Stomach smooth muscle (tissue), 2 donors: Measurements from ENCODE around the gene MMS19.

ENCODE experiments used
- H3K27ac ChIP-seq: one replicate; pipeline ENCODE4 v1.7.0; 2013; ENCODE audit warnings: mild to moderate bottlenecking, low read length, inconsistent platforms
- H3K27me3 ChIP-seq, 2 donors: one replicate each; pipeline ENCODE4 v1.7.0; 2013; ENCODE audit warnings: low read length in 2 of 2; ENCODE audit not compliant: insufficient read depth in 2 of 2, control insufficient read depth in 1 of 2
- H3K36me3 ChIP-seq, 2 donors: one replicate each; pipeline ENCODE4 v1.7.0; 2013; ENCODE audit warnings: low read length in 2 of 2; ENCODE audit not compliant: control insufficient read depth in 2 of 2, insufficient read depth in 2 of 2
- H3K4me1 ChIP-seq: one replicate; pipeline ENCODE4 v1.7.0; 2013; ENCODE audit warnings: low read length; ENCODE audit not compliant: control insufficient read depth, insufficient read depth
- H3K4me3 ChIP-seq, 2 donors: one replicate each; pipeline ENCODE4 v1.7.0; 2013; ENCODE audit warnings: low read length in 2 of 2
- H3K9ac ChIP-seq, 2 donors: one replicate each; pipeline ENCODE4 v1.7.0; 2013; ENCODE audit warnings: low read length in 2 of 2, mild to moderate bottlenecking in 1 of 2
- H3K9me3 ChIP-seq, 2 donors: one replicate each; pipeline ENCODE4 v1.7.0; 2013; ENCODE audit warnings: low read length in 2 of 2; ENCODE audit not compliant: control insufficient read depth in 2 of 2
- donor health status: healthy.
- donor health status: Pancreatic carcinoma.

Gene MMS19, protein sequence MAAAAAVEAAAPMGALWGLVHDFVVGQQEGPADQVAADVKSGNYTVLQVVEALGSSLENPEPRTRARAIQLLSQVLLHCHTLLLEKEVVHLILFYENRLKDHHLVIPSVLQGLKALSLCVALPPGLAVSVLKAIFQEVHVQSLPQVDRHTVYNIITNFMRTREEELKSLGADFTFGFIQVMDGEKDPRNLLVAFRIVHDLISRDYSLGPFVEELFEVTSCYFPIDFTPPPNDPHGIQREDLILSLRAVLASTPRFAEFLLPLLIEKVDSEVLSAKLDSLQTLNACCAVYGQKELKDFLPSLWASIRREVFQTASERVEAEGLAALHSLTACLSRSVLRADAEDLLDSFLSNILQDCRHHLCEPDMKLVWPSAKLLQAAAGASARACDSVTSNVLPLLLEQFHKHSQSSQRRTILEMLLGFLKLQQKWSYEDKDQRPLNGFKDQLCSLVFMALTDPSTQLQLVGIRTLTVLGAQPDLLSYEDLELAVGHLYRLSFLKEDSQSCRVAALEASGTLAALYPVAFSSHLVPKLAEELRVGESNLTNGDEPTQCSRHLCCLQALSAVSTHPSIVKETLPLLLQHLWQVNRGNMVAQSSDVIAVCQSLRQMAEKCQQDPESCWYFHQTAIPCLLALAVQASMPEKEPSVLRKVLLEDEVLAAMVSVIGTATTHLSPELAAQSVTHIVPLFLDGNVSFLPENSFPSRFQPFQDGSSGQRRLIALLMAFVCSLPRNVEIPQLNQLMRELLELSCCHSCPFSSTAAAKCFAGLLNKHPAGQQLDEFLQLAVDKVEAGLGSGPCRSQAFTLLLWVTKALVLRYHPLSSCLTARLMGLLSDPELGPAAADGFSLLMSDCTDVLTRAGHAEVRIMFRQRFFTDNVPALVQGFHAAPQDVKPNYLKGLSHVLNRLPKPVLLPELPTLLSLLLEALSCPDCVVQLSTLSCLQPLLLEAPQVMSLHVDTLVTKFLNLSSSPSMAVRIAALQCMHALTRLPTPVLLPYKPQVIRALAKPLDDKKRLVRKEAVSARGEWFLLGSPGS

GRCh38 chr10:97498076-97498840 lies at the start of gene MMS19:
Gene MMS19 (minus strand): TSS chr10:97498422. CDS start chr10:97498384, 38 bp downstream.
- peaks cover 23% of the 10 kb centered on the region for H3K4me1 ChIP-seq

DNA sequence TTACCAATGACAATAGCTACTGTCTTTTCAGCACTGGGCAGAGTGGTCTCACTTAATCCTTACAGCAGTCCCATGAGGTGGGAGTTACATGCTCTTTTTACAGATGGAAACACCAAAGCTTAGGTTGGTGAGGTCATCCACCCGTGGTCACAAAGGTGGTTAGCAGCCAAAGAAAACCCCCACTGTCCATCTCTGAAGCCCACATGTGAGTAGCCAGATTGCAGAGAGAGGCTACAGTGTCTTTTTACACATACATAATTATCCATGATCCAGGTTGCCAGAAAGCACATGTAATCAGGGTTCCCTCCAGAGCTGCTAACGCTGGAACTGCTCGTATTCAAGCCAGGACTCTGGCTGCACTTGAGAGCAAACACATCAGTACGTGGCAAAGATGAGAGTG lies 49.7 kb upstream of the MMS19 start:
- no peak overlapping the region for H3K27ac ChIP-seq
- no peak overlapping the region for H3K9ac ChIP-seq
- H3K9me3 ChIP-seq, result no peaks in the 10 kb centered on the region
- no peaks in the 10 kb centered on the region for H3K27me3 ChIP-seq
- H3K36me3 ChIP-seq, result no peaks in the 10 kb centered on the region
- no peak overlapping the region for H3K4me3 ChIP-seq
- peaks cover 10% of the 10 kb centered on the region for H3K4me1 ChIP-seq

More at GRCh38 chr10:97498076-97498840, at the start of gene MMS19:
- Histone ChIP-seq H3K9me3 (no peaks in the 10 kb centered on the region), H3K36me3 (no peaks in the 10 kb centered on the region), H3K27ac (peak within 1 kb of the TSS; percentile 88), H3K27me3 (no peaks in the 10 kb centered on the region), H3K4me3 (peak within 1 kb of the TSS; percentile 99), H3K9ac (peak within 1 kb of the TSS; percentile 90 to 91)

DNA sequence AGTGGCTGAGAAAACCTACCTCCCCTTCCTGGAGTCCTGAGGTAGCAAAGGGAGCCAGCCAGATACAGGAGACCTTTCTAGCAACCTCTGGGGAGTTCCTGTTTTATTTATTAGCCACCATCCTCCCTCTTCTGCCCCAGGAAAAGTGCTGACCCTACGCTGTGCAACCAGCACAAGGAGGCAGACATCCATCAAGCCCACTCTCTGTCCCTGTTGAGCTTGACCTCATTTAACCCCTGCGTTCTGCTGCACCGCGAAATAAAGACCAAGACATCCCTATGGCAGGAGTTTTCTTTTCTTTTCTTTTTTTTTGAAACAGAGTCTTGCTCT lies 49.0 kb upstream of the MMS19 start:
- Histone ChIP-seq H3K36me3 (no peaks in the 10 kb centered on the region), H3K9ac (no peak overlapping the region), H3K9me3 (no peaks in the 10 kb centered on the region), H3K4me1 (peaks cover 17% of the 10 kb centered on the region), H3K27me3 (no peaks in the 10 kb centered on the region), H3K4me3 (no peak overlapping the region), H3K27ac (no peak overlapping the region)

DNA sequence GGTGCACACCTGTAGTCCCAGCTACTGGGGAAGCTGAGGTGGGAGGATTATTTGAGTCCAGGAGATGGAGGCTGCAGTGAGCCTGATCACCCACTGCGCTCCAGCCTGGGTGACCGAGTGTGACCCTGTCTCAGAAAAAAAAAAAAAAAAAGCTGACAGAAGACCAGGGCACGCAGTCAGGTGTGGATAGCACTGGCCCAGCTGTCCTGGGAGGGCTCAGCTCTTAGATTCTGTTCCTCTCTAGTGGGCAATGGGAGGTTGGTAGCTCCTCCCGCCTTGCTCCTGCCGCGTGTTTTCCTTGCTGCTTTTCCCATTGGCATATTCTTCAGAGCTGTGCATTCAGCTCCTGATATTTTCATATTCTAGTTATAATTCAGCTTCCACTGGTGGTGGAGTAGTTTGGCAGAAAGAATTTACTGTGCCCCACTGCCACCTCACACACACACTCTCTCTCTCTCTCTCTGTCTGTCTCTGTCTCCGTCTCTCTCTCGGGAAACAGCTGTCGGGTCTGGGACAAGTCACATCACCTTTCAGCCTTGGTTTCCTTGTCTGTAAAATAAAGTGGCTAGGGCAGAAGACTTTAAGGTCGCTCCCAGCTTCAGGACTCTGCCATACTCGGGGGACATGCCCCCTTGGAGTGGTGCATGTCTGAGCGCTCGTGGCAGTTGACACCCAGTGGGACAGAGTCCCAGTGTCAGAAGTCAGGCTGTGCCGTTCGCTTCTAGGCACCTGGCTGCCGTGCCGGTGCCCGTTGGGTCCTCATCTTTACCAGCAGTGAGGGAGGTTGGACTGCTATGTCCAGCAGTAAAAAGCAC lies 48.4 kb upstream of the MMS19 start:
- no peak overlapping the region for H3K4me3 ChIP-seq
- no peaks in the 10 kb centered on the region for H3K27me3 ChIP-seq
- H3K36me3 ChIP-seq, result no peaks in the 10 kb centered on the region
- H3K27ac ChIP-seq, result no peak overlapping the region
- H3K9me3 ChIP-seq, result no peaks in the 10 kb centered on the region
- no peak overlapping the region for H3K9ac ChIP-seq
- peaks cover 22% of the 10 kb centered on the region for H3K4me1 ChIP-seq

DNA sequence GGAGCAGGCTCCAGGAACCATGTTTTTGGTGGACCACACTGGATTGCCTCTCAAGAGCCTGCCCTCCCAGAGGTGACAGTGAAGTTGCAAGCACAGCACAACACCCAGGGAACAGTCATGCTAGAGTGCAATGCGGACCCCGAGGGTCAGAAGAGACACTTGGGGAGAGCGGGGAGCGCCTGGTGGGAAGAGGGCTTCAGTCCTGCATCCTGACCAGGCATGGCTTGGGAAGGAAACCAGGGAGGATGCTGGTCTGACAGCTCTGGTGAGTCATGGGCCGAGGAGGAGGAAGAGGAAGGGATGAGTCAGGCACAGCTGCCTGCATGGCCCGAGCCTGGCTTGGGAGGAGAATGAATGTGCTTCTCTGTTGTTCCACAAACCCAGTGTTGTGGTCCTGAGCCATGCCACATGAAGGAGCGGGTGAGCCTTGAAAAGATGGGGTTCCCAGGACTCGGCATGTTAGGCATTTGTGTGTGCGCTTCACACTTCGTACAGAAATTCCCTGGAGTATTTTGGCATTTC lies 44.9 kb upstream of the MMS19 start:
- peak overlapping the region; percentile 80 for H3K27ac ChIP-seq
- no peaks in the 10 kb centered on the region for H3K9me3 ChIP-seq
- no peak overlapping the region for H3K9ac ChIP-seq
- no peak overlapping the region for H3K4me3 ChIP-seq
- H3K36me3 ChIP-seq, result no peaks in the 10 kb centered on the region
- no peaks in the 10 kb centered on the region for H3K27me3 ChIP-seq
- peaks cover 20% of the 10 kb centered on the region for H3K4me1 ChIP-seq

- Histone ChIP-seq H3K4me3 (no peak overlapping the region), H3K9ac (no peak overlapping the region), H3K9me3 (no peaks in the 10 kb centered on the region), H3K4me1 (peaks cover 20% of the 10 kb centered on the region), H3K36me3 (no peaks in the 10 kb centered on the region), H3K27ac (peak overlapping the region; percentile 80), H3K27me3 (no peaks in the 10 kb centered on the region)
Observed at GRCh38 chr10:97542169-97543024, 44.2 kb upstream of the MMS19 start.

DNA sequence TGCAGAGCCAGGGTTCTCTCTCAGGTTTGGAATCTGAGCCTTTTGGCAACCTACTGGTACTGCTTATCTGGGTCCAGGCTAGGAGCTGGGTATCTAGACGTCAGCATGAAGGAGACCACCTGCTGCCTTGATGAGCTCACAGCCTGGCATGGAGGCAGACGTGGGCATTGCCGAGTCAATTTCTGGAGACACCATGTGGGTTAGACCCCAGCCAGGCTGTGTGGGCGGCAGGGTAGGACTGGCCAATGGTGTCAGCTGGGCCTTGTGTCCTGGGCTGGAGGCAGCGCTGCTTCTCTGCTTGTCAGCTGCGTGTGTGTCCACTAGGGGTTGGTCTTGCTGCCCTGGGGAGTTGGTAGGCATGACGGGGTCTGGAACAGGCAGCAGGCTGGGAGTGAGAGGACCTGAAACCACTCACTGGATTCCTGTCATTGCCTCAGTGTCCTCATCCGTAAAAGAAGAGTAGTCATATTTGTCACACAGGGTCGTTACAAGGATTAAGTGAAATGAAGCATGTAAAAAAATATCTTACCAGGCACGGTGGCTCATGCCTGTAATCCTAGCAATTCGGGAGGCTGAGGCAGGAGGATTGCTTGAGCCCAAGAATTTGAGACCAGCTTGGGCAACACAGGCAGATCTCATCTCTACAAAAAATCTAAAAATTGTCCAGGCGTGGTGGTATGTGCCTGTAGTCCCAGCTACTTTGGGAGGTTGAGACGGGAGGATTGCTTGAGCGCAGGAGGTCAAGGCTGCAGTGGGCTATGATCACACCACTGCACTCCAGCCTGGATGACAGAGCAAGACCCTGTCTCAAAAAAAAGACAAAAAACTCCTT lies 42.7 kb upstream of the MMS19 start:
- Histone ChIP-seq H3K9me3 (no peaks in the 10 kb centered on the region), H3K4me1 (peaks cover 20% of the 10 kb centered on the region), H3K9ac (no peak overlapping the region), H3K27ac (no peak overlapping the region), H3K27me3 (no peaks in the 10 kb centered on the region), H3K4me3 (no peak overlapping the region), H3K36me3 (no peaks in the 10 kb centered on the region)

DNA sequence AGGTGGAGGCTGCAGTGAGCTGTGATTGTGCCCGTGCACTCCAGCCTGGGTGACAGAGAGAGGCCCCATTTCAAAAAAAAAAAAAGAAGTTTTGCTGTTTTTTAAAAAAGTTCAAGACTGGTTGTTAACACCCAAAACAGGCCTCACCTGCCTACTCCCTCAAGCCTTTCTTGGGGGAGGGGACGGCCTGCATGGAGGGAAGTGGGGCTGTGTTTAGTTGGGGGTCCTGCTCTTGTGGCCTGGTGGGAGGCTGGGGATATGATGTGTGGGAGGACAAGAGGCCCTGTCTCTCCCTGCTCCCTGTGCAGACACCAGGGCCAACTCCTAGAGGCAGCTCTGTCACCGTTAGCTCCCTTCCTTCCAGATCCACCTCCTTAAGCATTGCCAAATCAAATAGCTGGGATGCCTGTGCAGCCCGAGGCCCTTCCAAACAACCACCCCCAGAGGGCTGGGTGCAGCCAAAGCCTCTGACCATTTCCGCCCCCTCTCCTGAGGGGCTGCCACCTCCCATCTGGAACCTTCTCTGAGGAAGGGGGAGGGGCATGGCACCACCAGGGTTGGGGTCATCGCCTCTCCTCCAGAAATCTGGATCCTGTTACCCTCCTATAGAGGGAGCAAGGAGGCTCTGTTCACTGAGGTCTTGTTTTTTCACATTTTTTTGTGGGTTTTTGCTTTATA lies 41.4 kb upstream of the MMS19 start:
- Histone ChIP-seq H3K9me3 (no peaks in the 10 kb centered on the region), H3K4me3 (no peak overlapping the region), H3K27me3 (no peaks in the 10 kb centered on the region), H3K36me3 (no peaks in the 10 kb centered on the region), H3K9ac (no peak overlapping the region), H3K27ac (no peak overlapping the region), H3K4me1 (peaks cover 20% of the 10 kb centered on the region)
